K562 (cell line): ENCODE data around the gene ADORA2B. TPM values are rescaled to one million over a fixed set of nuclear protein-coding genes. Genes with fewer than 3 reads are reported as not detected.

Experiments
- ATF6 ChIP-seq: sonication (generic); formaldehyde crosslinking; IDR thresholded peaks from 2 replicates; pipeline ENCODE4 v1.4.0; 2020; ENCODE audit warnings: mild to moderate bottlenecking, missing genetic modification reagents
- ATF7 ChIP-seq: fragments of 450-650 bp; IDR thresholded peaks from 2 replicates; pipeline ENCODE4 v1.7.1; 2014; ENCODE audit warnings: mild to moderate bottlenecking, moderate library complexity
- BRCA1 ChIP-seq, 2 experiments: fragments of 450-650 bp in 1 of 2; sonication (generic) in 1 of 2; formaldehyde crosslinking in 1 of 2; IDR thresholded peaks; 2 replicates each; pipeline versions ENCODE4 v1.5.0 to v1.6.1; 2017 to 2020; ENCODE audit warnings: mild to moderate bottlenecking in 1 of 2, missing genetic modification reagents in 1 of 2
- C11orf30 ChIP-seq: fragments of 450-650 bp; IDR thresholded peaks from 2 replicates; pipeline ENCODE4 v1.6.1; 2016; ENCODE audit warnings: low read depth, mild to moderate bottlenecking
- CTCFL ChIP-seq: IDR thresholded peaks from 2 replicates; pipeline ENCODE4 v1.6.1; 2011; ENCODE audit warnings: borderline replicate concordance, low read depth, mild to moderate bottlenecking, moderate library complexity, low read length; ENCODE audit not compliant: insufficient read depth, poor library complexity, severe bottlenecking
- ETV6 ChIP-seq, 3 experiments: fragments of 150-350 bp in 1 of 3; sonication (generic) in 1 of 3; formaldehyde crosslinking in 1 of 3; IDR thresholded peaks; 2 replicates each; pipeline versions ENCODE4 v1.6.1 to v1.8.0; 2014 to 2022; ENCODE audit warnings: borderline replicate concordance in 2 of 3, low read depth in 2 of 3, antibody characterized with exemption in 1 of 3, low read length in 1 of 3, mild to moderate bottlenecking in 1 of 3, missing genetic modification reagents in 1 of 3
- FUS ChIP-seq: fragments of 200-400 bp; formaldehyde crosslinking; optimal IDR thresholded peaks from 2 replicates; pipeline ENCODE3; 2017; ENCODE audit warnings: low read depth, low read length
- KLF13 ChIP-seq: fragments of 450-650 bp; IDR thresholded peaks from 2 replicates; pipeline ENCODE4 v1.6.1; 2016; ENCODE audit warnings: missing genetic modification characterization, low read depth, mild to moderate bottlenecking, missing compliant biosample characterization, moderate library complexity, borderline replicate concordance
- NFE2L1 ChIP-seq: fragments of 450-650 bp; IDR thresholded peaks from 2 replicates; pipeline ENCODE4 v1.6.1; 2016; ENCODE audit warnings: missing genetic modification characterization, low read depth, mild to moderate bottlenecking, missing compliant biosample characterization, moderate library complexity, borderline replicate concordance
- PTTG1 ChIP-seq: fragments of 450-650 bp; IDR thresholded peaks from 2 replicates; pipeline ENCODE4 v1.6.1; 2016; ENCODE audit warnings: low read depth, mild to moderate bottlenecking, missing genetic modification characterization, missing compliant biosample characterization
- SIN3B ChIP-seq: fragments of 450-650 bp; IDR thresholded peaks from 2 replicates; pipeline ENCODE4 v1.6.1; 2017; ENCODE audit warnings: low read depth, mild to moderate bottlenecking, moderate library complexity
- ZNF212 ChIP-seq: fragments of 450-650 bp; formaldehyde crosslinking; IDR thresholded peaks from 2 replicates; pipeline ENCODE4 v1.4.0; 2020; ENCODE audit warnings: mild to moderate bottlenecking
- ZNF668 ChIP-seq: fragments of 250-450 bp; sonication (Bioruptor Pico); IDR thresholded peaks from 2 replicates; pipeline ENCODE4 v1.8.0; 2022; ENCODE audit warnings: mild to moderate bottlenecking, inconsistent platforms
- polyA plus RNA-seq, 8 experiments: library from polyadenylated mRNA; depleted of rRNA in 4 of 8; stranded (reverse) in 5 of 8; unstranded in 3 of 8; fragments of >200 nt; fragmentation: Nextera tagmentation in 2 of 8; fragmentation: Illumina TruSeq in 1 of 8; extraction: Ambion mirVana in 2 of 8; extraction: Trizol in 1 of 8; gene quantifications; 2 replicates each; pipeline versions ENCODE4 v1.2.1 to v1.2.3, GENCODE V29; 2011 to 2014; ENCODE audit warnings: inconsistent platforms in 1 of 8, missing spikeins in 1 of 8
- total RNA-seq, 7 experiments: library from RNA; depleted of rRNA in 6 of 7; stranded (reverse); fragments of >200 nt in 6 of 7; fragmentation: Illumina TruSeq in 2 of 7; extraction: Trizol in 2 of 7; gene quantifications; 2 replicates each; pipeline versions ENCODE4 v1.2.1 to v1.2.3, GENCODE V29; 2011 to 2021; ENCODE audit warnings: low replicate concordance in 1 of 7
- TF ChIP-seq, protein P1 (sequence below), 2 experiments: fragments of 450-650 bp; IDR thresholded peaks; 2 replicates each; pipeline ENCODE4 v1.6.1; 2016
- TF ChIP-seq, protein P2 (sequence below): fragments of 450-650 bp; formaldehyde crosslinking; IDR thresholded peaks from 2 replicates; pipeline ENCODE4 v1.4.0; 2020; ENCODE audit warnings: mild to moderate bottlenecking, moderate library complexity

ADORA2B gene
- total and polyA plus RNA-seq, 9 of the 15 experiments (the other 6 are each of a cell fraction or from before 2014, with no cell fraction given): 6.4 to 16.6 (median 10.5) TPM

DNA sequence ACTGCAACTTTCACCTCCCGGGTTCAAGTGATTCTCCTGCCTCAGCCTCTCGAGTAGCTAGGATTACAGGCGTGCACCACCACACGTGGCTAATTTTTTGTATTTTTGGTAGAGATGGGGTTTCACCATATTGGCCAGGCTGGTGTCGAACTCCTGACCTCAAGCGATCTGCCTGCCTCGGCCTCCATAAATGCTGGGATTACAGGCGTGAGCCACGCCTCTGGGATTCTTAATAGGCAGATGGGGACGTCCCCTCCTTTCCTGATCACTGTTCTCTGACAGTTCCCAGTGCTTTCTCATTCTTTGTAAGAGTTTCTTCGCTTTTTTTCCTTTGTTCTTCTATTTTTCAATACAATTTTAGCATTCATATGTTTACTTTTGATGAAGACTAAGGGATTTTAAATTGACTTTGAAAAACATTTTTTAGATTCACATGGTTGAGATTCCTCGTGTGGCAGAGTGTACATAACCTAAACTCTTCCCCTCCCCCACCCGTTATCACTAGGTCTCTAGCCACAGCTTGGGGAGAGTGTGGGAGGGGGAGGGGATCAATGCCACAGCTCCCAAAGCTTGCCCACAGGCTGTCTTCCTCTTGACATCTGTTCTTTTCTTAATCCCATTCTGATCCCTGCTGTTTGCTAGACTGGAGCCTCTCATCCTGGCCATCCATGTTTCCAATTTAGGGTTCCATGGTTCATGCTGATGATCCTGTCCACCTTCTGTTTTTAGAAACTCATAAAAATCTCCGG is 11.0 kb downstream of the ADORA2B start (continued):
- TF ChIP-seq CTCFL (no peak), ATF6 (CRISPR knock-in tag) (no peak), ATF7 (0 out of 2 replicates have a peak, but pooled peaks have one; percentile 16), PTTG1 (no peak), SIN3B (no peak), BRCA1 (IDR thresholded peaks at IDR 0.05) (no peak), BRCA1 (CRISPR knock-in tag; IDR thresholded peaks at IDR 0.05) (no peak), ETV6 (IDR thresholded peaks at IDR 0.05; ENCODE audit: borderline replicate concordance in 1 of 2, low read depth in 2 of 2, low read length in 1 of 2) (no peak), ETV6 (CRISPR knock-in tag; IDR thresholded peaks at IDR 0.05; ENCODE audit: borderline replicate concordance) (no peak), C11orf30 (no peak), ZNF212 (CRISPR knock-in tag) (no peak), FUS (no peak), ZNF668 (CRISPR knock-in tag) (no peak), KLF13 (no peak), NFE2L1 (tag) (no peak)
- TF ChIP-seq, protein P1, sequence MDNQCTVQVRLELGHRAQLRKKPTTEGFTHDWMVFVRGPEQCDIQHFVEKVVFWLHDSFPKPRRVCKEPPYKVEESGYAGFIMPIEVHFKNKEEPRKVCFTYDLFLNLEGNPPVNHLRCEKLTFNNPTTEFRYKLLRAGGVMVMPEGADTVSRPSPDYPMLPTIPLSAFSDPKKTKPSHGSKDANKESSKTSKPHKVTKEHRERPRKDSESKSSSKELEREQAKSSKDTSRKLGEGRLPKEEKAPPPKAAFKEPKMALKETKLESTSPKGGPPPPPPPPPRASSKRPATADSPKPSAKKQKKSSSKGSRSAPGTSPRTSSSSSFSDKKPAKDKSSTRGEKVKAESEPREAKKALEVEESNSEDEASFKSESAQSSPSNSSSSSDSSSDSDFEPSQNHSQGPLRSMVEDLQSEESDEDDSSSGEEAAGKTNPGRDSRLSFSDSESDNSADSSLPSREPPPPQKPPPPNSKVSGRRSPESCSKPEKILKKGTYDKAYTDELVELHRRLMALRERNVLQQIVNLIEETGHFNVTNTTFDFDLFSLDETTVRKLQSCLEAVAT (IDR thresholded peaks at IDR 0.05): no peak
- TF ChIP-seq, protein P2, sequence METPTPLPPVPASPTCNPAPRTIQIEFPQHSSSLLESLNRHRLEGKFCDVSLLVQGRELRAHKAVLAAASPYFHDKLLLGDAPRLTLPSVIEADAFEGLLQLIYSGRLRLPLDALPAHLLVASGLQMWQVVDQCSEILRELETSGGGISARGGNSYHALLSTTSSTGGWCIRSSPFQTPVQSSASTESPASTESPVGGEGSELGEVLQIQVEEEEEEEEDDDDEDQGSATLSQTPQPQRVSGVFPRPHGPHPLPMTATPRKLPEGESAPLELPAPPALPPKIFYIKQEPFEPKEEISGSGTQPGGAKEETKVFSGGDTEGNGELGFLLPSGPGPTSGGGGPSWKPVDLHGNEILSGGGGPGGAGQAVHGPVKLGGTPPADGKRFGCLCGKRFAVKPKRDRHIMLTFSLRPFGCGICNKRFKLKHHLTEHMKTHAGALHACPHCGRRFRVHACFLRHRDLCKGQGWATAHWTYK (CRISPR knock-in tag): no peak
